ENCODE results near the gene HCFC1R1.

The HCFC1R1 gene

DNA sequence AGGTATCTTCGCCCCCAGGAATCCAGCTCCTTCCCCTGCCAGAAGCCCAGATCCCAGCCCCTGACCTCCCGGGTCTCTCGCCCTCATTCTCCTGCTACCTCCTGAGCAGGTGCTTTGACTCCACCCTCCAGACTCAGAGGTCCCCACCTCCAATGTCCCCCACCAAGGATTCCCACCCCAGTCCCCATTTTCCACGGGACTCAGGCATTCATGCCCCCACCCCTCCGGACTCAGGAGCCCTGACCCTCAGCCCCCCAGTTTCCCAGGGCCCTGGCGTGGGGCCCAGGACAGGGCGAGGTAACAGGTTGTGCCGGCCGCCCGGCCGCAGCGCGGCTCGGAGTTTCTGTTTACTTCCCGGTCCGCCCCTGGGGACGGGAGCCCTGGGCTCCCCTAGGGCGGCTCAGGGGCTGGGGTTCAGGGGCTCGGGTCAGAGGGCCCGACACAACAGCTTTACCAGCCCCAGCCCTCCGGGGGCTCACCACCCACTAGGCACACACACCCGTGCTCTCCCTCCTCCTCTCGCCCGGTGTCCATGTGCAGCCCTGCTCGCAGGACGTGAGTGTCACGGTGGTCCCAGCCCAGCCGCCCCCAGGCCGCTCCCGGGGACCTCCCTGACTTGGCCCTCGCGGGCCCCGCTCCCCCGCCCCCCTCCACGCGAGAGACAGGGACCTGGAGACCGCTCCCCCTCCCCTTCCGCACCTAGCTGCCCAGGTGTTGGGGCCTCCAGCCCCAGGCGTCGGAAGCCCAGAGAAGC is 12.4 kb upstream of the HCFC1R1 start:
- peak overlapping the region; percentile 58 for H3K4me3 ChIP-seq (ENCODE audit: low read depth, low read length)

DNA sequence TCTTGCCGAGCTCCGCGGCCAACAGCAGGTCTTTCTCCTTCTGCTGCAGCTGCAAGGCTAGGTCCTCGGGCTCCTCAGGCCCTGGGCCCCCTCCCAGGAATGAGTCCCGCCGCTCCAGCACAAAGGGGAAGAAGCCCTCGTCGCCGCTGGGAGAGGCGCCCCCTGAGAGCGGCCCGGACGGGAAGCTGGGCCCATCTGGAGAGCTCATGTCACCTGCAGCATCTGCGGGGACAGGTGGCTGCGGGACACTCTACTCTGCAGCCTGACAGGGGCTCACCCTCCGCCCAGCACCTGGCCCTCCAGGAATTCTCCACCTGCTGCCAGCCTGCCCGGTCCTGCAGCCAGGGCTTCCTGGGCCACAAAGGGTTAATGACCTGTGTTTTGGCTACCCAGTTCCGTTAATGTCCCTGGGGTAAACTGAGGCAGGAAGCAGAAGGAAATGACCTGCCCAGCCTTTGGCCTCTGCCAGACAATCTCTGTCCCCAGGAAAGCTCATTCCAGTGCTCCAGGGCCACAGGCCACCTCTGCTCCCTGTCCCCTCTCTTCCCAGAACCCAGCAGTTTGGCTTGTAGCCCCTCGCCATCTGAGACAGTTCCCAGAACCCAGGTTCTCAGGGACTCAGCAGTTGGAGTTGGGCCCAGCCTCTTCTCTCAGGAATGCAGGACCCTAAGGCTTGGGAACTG is 11.7 kb upstream of the HCFC1R1 start:
- no peak overlapping the region for H3K4me3 ChIP-seq (ENCODE audit: low read depth, low read length)

DNA sequence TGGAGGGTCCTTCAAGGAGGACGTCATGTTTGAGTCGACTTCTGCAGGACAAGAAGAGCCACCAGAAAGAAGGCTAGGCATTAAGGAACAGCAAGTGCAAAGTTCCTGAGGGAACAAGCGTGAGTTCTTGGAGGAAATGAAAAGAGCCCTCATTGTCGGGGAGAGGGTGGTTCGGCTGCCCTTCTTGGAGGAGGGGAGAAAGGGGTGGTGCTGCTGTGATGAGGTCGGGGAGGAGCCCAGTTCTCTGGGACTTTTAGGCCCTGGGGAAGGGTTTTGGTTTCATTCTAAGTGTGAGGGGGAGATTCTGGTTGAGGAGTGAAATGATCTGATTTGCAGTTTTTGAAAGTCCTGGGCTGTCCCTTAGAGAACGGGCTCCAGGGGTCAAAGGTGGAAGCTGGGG is 8.9 kb upstream of the HCFC1R1 start:
- H3K4me3 ChIP-seq (ENCODE audit: low read depth, low read length), result no peak overlapping the region

DNA sequence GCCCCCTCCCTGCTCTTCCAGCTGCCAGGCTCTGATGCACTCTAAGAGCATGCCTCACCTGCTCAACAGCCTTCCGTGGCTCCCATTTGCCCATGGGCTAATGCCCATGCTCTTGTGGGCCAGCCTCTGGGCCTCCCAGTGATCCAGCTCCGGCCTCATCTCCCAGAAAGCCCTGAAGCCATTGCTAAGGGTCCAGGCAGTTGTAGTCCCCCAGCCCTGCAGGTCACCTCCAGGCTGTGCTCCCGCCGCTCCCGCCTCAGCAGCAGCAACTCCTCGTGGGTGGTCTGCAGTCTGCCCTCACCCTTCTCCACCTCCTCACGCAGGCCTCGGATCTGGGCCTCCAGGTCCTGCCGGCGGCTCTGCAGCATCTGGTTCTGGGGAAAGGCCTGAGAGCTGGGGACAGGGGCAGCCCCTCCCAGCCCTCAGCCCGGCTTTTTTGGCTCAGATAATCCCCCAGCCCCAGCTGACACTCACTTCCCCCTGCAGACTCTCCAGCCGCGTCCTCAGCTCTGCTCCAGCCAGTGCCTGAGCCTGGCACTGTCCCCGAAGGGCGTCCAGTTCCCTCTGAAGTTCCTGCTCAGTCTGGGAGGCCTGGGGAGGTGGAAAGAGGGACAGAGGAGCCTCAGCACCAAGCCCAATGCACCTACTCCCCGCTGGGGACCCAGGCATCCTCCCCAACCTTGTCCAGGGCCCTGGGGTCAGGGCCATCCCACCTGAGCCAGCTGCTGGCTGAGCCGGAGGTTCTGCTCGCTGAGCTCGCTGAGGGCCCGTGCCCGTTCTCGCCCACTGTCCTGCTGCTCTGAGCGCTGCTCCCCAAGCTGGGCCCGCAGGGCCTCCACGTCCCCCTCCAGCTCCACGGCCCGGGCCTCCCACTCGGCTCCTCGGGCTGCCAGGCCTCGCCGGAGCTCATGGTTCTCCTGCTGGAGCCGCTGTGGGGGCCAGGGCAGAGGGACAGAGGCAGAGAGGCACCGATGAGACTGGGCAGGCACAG is 6.8 kb upstream of the HCFC1R1 start:
- H3K4me3 ChIP-seq (ENCODE audit: low read depth, low read length), result no peak overlapping the region

DNA sequence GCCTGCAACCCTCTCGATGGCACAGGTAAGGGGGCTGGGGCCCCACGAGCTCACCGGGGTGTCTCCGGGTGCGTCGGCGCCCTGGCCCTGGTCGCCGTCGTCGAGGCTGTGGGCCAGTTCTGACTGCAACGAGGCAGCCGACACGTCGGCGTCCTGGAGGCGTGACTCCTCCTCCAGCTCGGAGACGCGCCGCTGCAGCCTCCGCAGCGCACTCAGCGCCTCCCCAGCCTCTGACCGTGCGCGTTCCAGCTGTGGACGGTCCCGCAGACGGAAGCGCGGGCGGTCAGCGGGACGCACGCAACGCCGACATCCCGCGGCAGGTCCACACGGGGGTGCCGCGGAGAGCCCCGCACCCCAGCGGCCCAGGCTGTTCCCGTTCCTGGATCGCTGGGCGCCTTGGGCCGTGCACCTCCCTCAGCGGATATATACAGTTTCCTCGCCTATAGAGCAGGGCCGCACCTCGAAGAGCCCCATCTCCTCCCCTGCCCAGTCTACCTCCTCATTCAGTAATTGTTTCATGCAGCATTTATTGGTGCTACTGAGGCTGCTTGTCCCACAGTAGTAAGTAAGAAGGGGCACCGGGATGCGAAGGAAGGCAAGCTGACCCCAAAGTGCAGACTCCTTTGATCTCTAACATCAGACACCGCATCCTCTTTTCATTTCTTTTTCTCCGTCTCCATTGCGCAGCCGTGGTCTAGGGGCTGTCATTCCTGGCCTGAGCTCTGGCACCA is 5.9 kb upstream of the HCFC1R1 start:
- no peak overlapping the region for H3K4me3 ChIP-seq (ENCODE audit: low read depth, low read length)

DNA sequence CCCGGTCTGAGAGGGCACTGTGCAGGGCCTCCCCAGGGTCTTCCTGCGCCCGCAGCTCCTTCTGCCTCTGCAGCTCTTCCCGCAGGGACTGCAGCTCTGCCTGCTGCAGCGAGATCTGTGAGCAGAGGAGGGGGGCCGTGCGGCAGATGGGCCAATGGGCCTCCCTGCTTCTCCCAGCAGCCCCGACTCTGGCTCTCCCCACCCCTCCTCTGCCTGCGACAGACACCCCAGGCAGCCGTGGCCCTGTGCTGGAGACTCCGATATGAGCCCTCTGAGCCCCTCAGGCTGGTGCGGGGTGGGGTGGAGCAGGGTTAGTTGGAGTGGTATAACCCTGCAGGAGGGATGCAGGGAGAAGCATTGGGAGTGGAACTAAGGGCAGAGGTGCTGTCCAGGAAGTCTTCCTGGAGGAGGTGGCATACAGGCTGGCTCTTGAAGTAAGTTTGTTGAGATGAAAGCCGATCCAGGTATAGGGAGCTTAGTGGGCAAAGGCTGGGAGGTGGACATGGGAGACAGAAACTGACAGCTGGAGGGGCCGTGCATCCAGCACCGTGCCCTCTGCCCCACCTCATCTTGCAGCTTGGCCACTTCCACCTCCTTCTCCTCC is 5.1 kb upstream of the HCFC1R1 start:
- H3K4me3 ChIP-seq (ENCODE audit: low read depth, low read length), result no peak overlapping the region

DNA sequence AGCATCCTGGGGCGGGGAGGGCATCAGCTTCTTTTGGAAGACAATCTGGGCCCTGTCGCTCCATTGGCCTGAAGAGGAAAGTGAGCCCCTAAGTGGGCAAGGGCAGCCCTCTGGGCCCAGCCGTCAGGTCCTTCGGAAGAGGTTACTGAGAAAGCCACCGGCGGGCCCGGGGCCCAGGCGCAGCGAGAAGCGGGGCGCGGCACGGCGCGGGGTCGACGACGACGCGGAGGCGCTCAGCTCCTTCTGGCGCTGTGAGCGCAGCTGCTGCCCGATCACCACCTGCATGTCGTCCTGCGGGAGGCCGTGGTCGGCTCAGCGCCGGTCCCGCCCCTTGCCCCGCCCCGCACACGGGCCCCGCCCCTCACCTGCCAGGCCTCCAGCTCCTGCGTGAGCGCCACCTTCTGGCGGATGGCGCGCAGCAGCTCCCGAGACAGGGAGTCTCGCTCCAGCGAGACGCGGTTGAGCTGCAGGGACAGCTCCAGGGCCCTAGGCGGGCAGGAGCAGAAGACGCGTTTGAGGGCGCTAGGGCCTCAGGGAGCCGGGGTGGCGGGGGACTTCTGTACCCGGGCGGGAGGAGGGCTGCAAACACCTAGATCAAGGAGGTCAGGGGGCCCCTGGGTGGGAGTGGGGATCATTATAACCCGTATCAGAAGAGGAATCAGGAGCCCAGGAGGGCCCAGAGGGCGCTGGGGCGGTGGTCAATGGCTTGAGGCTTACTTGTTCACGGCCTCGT is 4.4 kb upstream of the HCFC1R1 start:
- H3K4me3 ChIP-seq (ENCODE audit: low read depth, low read length), result no peak overlapping the region

DNA sequence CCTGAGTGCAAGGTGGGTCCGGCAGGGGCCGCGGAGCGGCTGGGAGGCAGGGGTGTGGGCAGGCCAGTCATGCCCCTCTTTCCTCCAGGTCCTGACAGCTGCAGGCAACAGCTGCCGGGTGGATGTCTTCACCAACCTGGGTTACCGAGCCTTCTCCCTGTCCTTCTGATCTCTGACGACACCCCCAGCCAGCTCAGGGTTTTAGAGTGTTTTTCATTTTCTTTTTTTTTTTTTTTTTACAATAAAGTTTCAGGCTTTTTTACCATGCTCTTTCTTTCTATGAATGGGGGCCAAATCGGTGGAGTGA is 3.7 kb upstream of the HCFC1R1 start:
- no peak overlapping the region for H3K4me3 ChIP-seq (ENCODE audit: low read depth, low read length)

DNA sequence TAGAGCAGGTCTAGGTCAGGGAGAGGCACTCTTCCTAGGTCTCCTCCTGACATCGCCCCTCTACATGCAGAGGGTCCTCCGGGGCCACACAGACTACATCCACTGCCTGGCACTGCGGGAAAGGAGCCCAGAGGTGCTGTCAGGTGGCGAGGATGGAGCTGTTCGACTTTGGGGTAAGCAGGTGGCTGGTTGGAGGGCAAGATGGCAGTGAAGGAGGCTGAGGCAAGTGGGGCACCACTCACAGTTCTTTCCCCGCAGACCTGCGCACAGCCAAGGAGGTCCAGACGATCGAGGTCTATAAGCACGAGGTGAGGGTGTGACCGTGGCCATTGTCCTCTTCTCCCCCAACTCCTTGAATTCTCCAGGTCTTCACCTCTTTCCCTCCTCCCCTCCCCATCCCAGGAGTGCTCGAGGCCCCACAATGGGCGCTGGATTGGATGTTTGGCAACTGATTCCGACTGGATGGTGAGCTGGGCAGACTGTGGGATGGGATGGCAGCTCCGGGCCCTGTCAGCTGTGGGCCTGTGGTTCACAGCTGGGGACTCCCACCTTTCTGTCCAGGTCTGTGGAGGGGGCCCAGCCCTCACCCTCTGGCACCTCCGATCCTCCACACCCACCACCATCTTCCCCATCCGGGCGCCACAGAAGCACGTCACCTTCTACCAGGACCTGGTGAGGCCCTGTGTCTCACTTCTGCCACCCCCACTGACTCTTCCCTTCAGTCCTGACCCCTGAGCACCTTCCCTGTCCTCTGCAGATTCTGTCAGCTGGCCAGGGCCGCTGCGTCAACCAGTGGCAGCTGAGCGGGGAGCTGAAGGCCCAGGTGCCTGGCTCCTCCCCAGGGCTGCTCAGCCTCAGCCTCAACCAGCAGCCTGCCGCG is 3.1 kb upstream of the HCFC1R1 start:
- no peak overlapping the region for H3K4me3 ChIP-seq (ENCODE audit: low read depth, low read length)

DNA sequence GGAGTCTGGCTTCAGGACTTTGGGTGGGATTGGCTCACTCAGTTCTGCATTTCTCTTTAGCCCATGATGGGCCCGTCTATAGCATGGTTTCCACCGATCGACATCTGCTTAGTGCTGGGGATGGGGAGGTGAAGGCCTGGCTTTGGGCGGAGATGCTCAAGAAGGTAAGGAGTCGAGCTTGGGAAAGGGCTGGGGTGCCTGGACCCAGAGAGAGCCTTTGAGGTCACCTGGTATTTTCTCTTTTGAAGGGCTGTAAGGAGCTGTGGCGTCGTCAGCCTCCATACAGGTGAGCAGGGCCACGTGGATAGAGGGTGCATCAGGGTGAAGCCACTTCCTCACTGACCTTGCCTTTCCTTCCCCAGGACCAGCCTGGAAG is 2.2 kb upstream of the HCFC1R1 start:
- no peak overlapping the region for H3K4me3 ChIP-seq (ENCODE audit: low read depth, low read length)

DNA sequence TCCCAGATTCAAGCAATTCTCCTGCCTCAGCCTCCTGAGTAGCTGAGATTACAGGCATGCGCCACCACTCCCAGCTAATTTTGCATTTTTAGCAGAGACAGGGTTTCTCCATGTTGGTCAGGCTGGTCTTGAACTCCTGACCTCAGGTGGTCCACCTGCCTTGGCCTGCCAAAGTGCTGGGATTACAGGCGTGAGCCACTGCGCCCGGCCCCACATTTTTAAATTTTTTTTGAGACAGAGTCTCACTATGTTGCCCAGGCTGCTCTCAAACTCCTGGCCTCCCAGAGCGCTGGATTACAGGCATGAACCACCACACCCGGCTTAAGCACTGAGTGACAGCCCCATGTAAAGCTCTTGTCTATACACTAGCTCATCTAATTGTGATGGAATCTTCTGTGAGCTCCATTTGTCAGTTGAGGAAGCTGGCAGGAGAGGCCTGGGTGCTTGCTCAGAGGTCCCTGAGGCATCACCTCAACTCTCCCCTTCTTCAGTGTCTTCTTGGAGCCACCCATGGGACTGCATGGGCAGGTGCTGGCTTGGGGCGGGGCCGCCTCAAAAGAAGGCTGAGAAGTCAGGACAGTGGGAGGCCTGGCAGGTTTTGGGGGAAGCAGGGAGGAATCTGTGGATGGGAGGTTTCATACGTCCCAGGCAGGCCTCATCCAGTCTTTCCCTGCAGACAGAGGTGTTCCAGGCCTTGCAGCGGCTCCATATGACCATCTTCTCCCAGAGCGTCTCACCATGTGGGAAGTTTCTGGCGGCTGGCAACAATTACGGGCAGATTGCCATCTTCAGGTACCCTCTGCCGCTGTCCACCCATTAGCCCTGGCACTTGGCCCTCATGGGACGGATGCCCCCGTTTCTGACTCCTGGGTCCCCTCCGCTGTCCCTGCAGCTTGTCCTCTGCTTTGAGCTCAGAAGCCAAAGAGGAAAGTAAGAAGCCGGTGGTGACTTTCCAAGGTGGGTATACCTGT is 1.6 kb upstream of the HCFC1R1 start:
- H3K4me3 ChIP-seq (ENCODE audit: low read depth, low read length), result no peak overlapping the region

DNA sequence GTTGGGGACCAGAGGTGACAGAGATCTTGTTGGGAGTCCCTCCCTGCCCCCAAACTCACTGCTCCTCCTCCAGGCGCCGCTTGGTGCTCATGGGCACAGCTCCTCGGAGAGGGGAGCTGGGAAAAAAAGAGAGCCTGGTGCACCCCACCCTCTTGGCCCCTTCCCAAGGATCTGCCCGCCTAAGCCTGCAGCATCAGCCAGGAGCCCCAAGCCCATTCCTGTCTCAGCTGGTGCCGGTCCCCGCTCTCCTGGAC is 400 bp downstream of the HCFC1R1 start:
- H3K4me3 ChIP-seq (ENCODE audit: low read depth, low read length), result peak overlapping the region; percentile 85

DNA sequence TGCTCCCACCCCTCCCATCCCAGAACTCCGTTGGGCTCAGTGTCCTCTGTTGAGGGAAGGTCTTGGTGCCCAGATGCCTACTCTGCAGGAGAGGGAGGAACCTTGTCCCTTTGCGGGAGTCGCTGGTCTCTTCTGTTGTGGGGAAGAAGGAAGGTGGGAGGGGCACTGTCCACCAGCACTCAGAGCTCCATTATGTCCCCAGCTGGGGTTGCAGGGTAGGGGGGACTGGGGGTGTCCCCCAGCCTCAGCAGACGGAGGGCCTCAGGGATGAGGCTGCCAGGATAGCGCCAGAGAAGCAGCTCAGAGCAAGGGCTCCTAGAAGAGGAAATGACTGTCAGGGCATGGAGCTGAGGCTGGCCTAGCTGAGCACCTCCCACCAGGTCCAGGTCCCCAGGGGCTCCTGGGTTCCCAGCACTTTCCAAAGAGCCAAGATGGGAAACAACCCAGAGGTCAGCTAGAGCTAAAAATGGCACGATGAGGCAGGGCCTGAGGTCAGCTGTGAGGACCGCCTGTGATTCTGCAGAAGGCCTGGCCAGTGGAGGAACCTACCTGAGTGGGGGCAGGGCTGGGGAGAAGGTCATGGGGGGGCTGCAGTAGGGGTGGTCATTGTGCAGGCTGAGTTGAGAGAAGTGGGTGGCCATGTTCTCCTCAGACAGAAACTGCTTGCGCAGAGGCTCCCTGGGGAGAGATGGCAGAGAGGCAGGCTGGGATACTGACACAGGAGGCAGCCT is 893 bp downstream of the HCFC1R1 start:
- peak overlapping the region; percentile 85 for H3K4me3 ChIP-seq (ENCODE audit: low read depth, low read length)

DNA sequence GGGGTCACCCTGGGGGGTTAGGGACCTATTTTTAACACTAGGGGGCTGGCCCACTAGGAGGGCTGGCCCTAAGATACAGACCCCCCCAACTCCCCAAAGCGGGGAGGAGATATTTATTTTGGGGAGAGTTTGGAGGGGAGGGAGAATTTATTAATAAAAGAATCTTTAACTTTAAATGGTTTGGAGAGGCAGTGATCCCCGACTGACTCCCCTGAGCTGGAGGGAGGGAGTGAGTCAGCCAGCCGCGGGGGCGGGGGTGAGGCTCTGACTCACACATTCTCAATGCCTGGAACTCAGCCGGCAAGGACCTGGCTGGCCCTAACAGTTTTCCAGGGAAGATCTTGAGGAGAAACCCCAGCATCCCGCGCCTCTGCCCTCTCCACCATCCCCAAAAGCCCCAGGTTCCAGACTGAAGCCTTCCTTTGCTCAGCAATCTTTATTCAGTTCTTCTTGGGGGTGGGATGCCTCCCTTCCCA is 1.5 kb downstream of the HCFC1R1 start:
- H3K4me3 ChIP-seq (ENCODE audit: low read depth, low read length), result peak overlapping the region; percentile 85

DNA sequence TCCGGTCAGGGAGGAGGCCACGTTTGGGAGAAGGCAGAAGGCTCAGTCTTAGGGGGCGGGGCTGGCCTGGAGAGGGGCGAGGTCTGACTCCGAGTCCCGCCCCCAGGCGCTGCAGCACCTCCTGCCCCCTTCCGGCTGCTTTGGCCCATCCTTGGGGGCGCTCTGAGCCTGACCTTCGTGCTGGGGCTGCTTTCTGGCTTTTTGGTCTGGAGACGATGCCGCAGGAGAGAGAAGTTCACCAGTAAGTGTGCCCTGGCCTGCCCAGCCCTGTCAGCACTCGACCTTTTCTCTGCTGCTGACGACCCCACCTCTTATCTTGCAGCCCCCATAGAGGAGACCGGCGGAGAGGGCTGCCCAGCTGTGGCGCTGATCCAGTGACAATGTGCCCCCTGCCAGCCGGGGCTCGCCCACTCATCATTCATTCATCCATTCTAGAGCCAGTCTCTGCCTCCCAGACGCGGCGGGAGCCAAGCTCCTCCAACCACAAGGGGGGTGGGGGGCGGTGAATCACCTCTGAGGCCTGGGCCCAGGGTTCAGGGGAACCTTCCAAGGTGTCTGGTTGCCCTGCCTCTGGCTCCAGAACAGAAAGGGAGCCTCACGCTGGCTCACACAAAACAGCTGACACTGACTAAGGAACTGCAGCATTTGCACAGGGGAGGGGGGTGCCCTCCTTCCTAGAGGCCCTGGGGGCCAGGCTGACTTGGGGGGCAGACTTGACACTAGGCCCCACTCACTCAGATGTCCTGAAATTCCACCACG is 2.1 kb downstream of the HCFC1R1 start:
- peak overlapping the region; percentile 85 for H3K4me3 ChIP-seq (ENCODE audit: low read depth, low read length)

DNA sequence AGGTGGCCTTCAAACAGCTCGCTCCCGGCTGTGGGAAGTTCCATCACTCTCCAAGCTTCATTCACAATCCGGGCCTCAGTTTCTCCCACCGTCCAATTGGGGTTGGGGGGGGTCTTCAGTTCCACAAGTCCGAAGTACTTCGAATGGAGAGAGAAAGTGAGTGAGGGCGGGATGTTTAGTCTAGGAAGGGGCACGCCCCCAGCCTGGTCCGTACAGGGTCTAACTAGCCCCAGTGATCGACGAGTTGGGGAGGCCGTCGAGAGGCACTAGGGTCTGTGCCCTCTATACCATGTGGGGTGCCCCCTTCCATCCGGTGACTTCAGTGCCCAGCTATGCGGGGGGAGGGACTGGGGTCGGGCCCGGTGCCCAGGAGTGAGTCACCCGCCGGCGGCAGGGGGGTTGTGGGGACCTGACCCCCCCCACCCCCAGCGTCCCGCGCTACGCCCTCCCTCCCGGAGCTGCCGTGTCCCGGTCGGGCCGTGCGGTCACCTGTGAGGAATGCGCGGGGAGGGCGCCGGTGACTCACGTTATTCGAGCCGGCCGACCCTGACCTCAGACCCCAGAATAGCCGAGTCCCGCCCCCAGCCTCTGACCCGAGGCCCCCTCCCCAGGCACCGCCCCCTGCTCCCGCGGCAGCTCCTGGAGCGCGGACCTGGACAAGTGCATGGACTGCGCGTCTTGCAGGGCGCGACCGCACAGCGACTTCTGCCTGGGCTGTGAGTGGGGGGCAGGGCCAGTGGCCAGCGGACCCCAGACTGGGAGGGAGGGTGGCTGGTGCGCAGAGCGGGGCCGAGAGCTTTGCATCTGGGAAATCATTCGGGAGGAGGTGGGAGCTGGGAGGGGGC is 2.9 kb downstream of the HCFC1R1 start:
- H3K4me3 ChIP-seq (ENCODE audit: low read depth, low read length), result peak overlapping the region; percentile 85
